DMS53 (cell line): Measurements from ENCODE around the gene GFM1.

Experiments
- DNase-seq: peaks from one replicate; lab custom pipeline; 2025; lab: John Stamatoyannopoulos, UW

The GFM1 gene

DNA sequence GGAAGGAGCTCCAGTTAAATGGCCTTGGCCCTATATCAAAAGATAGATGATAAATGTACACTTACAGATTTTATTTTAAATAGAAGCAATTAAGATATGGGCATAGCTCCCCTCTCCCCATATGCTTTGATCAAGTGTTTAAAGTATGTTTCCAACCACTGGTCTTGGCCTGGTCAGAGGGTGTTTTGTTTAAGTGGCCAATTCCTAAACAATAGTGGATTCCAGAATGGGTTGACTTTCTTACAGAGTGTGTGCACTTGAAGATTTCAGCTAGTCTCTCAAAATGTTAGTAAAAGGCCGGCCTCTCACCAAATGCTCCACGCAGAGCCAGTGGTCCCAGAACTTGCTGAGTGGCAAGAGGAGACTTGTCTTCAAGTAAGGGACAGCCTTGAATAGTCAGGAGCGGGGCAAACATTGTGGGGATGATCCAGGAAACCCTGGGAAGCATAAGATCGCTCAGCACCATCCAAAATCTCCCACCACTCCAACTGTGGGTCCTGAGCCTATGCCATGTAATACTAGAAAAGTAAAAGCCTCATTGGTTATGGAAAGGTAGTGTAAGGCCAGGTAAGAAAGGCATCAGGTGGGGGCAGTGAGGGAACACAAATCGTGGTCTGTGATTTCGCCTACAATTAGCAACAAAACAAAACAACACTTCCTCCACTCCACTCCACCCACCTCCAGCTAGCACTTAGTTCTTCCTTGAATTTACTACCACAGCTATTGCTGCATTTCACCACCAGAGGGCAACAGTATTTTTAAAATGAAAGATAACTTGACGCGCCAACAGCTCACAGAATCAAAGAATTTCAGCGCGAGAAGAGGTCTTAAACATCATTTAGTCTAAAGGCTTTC, 83.1 kb downstream of the GFM1 start:
- DNase-seq = peak; percentile 74

DNA sequence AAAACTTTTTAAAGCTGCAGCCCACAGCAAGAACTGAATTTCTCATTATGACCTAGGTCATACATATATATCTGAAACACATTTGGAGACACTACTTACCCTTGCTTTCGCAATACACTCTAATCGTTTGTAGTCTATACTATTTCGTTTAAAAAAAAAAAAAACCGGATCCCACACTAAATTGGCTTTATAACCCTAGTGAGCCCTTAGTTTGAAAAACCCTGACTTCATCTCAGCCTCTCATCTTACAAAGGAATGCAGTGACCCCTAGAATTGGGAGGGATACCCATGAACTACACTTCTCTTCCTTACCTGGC, 83.7 kb downstream of the GFM1 start:
- DNase-seq = no peak

DNA sequence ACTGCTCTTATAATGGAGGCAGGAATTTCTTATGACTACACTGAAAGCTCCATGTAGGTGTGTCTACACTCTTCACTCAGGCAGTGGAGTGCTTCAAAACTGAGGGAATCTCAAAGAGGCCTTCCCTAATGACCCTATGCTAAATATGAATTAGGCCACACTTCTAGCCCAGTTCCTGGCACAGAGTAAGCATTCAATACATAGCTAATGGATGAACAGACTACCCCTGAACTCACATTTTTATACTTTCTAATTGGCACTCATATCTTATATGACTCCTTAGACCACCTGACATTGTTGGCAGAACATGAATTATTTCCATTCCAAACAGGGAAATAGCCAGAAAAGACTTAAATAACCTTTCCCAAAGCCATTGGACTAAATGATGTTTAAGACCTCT, 84.5 kb downstream of the GFM1 start:
- no peak for DNase-seq

DNA sequence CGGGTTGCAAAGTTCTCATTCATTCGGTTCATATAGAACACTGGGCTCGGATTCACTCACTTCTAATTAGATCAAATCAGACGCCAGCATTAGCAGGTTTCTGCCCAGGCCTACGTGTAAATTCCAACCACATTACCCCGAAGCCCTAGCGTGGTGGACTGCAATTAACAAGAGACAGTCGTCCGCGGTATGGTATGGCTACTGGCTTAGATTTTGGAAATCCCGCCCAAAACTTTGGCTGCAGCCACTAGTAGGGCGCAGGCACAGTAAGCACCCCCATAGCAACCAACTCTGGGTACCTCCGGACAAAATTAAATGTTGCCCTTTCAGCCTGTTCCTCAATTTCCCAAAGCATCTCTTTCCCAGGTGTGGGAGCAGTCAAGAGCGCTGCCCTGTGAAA, 87.2 kb downstream of the GFM1 start:
- no peak for DNase-seq

DNA sequence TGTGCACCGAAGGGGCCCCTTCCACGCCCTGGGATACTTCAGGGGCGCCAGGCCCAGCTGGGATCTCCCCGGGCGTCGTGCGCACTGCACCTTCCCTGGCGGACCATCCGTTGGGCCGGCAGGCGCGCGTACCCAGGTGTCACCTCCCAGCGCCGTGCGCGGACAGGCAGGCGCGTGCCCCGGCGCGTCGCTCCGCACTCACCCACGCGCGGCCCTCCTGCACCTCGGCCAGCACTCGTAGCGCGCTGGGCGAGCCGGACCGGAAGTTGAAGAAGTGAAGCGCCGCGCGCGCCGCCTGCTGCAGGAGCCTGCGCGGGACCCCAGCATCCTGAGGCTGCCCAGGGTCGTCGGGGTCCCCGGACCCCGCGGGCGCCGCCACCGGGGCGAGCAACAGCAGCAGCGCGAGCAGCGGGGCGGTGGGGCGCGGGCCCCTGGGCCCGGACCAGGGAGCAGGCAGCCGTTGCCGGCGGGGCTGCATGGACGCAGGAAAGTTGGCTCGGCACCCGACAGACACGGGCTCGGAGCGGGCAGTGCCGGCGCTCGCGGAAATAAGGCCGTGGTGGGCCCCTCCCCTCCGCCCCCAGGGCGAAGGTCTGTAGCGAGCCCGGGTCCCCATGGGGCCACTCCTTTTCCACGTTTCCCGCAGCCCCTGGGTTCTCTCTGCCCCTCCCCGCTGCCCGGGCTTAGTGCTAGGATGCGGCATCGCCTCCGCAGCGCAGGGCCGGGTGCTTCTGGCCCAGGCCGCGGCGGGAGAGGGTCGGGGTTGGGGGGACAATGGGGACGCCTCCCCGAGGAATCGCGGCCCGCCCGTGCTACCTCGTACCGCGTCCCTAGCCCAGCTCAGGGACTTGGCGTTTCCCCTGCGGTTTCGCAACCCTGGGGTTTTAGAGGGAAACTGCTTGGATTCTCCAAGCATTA, 87.9 kb downstream of the GFM1 start, which contains the start of gene RARRES1:
RARRES1 (minus strand) TSS at position 520 of the 918 bp plus-strand sequence; CDS start at position 478, 42 bp downstream.
- DNase-seq = peak; percentile 83

DNA sequence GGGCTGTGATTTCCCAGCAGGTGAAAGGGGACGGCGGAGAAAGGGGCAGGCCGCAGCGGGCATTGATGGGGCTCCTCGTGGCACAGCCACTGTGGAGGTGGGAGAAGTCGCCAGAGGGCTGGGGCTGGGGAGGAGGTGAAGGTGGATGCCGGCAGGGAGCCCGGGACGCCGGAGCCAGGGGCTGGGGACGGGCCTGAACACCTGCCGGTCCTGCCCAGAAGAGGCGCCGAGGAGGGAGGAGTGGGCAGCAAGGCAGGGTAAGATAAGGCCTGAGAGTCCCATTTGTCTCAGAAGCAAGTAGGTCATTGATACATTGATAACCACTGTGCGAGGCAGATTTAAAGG, 88.5 kb downstream of the GFM1 start:
- DNase-seq = no peak

DNA sequence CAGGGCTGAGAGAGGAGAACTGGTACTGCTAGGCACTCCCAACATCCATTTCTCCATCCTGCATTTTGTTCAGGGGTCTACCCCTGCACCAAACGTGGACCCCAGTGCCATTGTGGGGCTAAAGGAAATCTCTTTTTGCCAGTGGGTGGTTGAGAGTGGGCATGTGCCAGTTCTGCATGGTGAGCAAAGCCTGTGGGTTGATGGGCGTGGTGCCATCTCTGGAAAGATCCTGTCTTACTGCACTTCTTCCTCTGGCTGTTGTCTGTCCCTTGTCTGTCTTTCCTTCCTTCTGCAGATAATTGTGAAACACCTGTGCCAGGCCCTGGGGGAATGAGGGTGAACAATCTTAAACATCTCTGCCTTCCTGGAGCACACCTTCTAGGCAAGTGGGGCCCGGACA, 89.3 kb downstream of the GFM1 start:
- DNase-seq = no peak

DNA sequence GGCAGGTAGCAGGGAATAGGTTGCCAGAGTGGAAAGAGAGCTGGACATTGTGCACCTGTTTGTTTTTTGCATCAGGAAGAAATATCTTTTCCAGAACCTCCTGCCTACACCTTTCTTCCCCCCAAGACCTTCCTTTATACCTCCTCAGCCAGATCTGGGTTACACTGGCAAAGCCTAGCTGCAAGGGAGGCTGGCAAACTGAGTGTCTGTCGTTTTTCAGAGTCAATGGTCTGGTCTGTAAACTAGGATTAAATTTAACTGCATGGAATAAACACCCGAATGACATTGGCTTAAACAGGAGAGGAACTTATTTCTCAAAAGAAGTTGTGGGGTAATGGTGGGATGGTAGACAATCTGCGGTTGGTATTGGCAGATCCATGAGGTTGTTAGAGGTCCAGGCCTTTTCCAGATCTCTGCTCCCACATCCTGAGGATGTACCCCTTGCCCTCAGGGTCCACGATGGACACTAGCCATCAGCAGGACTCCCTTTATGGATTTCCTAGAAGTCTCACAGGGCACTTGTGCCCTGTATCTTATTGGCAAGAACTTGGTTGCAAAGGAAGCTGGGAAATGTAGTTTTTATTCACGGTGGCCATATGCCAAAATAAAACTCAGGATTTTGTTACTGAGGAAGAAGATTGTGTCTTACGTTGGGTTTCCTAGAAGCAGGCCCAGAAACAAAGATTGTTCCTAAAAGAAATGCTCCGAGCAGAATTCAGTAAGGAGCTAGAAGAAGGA, 91.1 kb downstream of the GFM1 start:
- DNase-seq = no peak

DNA sequence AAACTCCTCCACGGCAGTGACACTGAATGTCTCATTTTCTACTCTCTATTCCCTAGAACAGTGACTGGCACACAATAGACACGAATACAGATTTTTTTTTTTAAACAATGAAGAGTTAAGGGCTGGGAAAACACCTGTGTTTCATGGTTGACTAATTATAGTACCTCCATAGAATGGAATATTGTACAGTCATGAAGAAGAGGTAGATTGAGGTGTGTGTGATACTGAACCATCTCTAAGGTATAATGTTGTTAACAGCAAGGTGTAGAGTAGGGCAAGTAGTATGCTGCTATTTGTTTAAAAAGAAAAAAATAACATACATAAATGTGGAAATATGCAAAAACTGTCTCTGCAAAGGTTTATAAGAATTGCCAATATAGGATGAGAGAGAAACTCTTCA, 93.1 kb downstream of the GFM1 start:
- no peak for DNase-seq

DNA sequence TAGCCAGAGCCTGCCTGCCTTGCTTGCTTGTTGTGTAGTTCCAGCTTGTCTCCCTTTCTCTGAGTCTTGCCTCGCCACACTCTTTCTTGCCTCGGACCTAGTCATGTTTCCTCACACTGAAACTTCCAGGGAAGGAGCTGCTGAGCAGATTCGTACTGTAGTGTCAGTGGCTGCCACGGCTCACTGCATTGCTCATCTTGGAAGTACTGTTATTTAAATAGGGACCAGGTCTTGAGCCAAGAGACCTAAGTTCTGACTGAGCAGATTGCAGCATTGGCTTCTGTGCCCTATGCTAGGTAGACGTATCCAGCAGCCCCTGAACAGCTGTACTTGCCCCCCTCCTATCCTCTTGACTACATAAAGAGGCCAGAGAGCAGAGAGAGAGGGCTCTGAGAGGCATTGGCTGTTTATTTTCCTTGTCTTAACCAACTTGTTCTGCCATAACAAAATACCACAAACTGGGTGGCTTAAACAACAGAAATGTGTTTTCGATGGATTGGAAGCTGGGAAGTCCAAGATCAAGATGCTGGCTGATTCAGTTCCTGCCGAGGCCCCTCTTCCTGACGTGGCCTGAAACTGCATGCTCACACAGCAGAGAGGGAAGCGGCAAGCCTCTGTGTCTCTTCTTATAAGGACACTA, 93.8 kb downstream of the GFM1 start:
- no peak for DNase-seq

DNA sequence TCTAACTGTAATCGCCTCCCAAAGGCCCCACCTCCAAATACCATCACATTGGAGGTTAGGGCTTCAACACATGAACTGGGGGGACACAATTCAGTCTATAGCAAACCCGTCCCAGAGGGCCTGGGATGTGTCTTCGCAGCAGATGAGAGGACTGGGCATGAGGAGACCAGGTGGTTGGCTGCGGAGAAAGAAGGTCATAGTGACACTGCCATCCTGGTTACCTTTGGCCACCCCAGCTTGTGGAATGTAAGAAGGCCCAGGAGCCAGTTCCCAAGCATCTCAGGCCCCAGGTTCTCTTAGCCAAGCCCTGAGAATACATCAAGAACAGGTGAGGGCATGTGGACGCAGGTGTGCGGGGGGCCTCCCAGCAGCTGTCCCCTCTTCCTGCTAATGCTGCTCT, 94.3 kb downstream of the GFM1 start:
- no peak for DNase-seq

DNA sequence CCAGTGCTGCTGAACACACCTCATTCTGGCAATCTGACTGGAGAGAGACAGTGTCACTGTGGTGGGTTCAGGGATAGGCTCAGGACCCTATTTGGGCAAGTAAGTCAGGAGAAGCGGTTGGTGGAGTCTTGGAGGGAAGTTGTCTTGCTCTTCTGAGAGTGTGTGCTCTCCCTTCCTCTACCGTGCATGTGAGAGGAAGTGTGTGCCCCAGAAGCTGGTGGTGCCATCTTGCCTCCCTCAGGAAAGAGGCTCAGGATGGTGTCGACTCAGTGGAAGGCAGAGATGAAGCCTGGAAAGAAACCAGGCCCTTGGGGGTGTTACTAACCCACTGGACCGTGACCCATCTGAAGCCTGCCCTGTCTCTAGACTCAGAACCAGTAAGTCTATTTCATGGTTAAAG, 94.8 kb downstream of the GFM1 start:
- no peak for DNase-seq

DNA sequence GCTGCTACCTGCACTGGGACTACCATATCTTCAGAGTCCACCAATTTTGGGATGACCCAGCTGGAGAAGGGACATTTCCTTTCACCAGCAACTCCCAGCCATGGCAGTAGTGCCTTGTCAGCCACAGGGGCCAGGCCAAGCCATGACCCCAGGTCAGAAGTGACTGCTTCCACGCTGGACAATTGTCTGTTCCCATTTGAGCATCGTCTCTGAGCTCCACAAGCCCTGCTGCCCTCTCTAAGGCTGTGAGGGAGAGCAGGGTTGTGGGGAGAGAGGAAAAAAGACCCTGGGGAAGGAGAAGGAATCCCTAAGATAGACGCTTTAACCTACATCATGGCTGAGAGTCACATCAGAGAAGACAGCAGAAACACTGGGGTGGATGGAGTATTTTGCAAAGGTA, 95.3 kb downstream of the GFM1 start:
- no peak for DNase-seq
